ENCODE measurements around the gene STX7.

Gene STX7

GRCh38 chr6:132513831-132514545 is 1.1 kb upstream of the STX7 start:
- no peak overlapping the region for H2AK5ac ChIP-seq (ENCODE audit: low read length)
- peaks cover 4% of the 10 kb centered on the region for H3K79me2 ChIP-seq (ENCODE audit: control insufficient read depth, insufficient read depth, low read length, poor library complexity)
- no peaks in the 10 kb centered on the region for H3K27me3 ChIP-seq (ENCODE audit: insufficient read depth, low read length)
- H2BK120ac ChIP-seq (ENCODE audit: insufficient read depth, low read length, poor library complexity) = no peak overlapping the region
- no peak overlapping the region for H4K8ac ChIP-seq (ENCODE audit: low read depth, low read length)
- no peaks in the 10 kb centered on the region for H3K9me3 ChIP-seq (ENCODE audit: insufficient read depth, low read depth, low read length)
- no CpG with 5 or more reads among the region's 3 CpGs for WGBS (ENCODE audit: extremely low coverage, insufficient coverage, insufficient read length)
- no peak overlapping the region for H4K91ac ChIP-seq (ENCODE audit: low read depth, low read length)
- H3K4me1 ChIP-seq (ENCODE audit: control insufficient read depth in 1 of 2, insufficient read depth in 2 of 2, low read length in 2 of 2) = peaks cover 0 to 2% of the 10 kb centered on the region in 2 experiments
- H3K9ac ChIP-seq (ENCODE audit: low read length) = no peak overlapping the region
- no peak overlapping the region for H3K4me3 ChIP-seq (ENCODE audit: low read depth, low read length)
- H2BK5ac ChIP-seq (ENCODE audit: low read depth, low read length, poor library complexity) = no peak overlapping the region
- H2AFZ ChIP-seq (ENCODE audit: insufficient read depth, low read length, poor library complexity) = no peak overlapping the region
- no peaks in the 10 kb centered on the region for H3K36me3 ChIP-seq (ENCODE audit: control insufficient read depth in 1 of 2, insufficient read depth in 2 of 2, low read length in 2 of 2)
- DNase-seq = peak; percentile 39 to 66
- H3K79me1 ChIP-seq (ENCODE audit: low read length) = peaks cover 6% of the 10 kb centered on the region
- no peak overlapping the region for H4K12ac ChIP-seq (ENCODE audit: low read depth, low read length)
- no peak overlapping the region for H3K4me2 ChIP-seq (ENCODE audit: low read length)
- H3K14ac ChIP-seq (ENCODE audit: low read length) = no peak overlapping the region
- no peak overlapping the region for H3K23ac ChIP-seq (ENCODE audit: low read length)
- no peak overlapping the region for H3K4ac ChIP-seq (ENCODE audit: low read depth, low read length)
- no peak overlapping the region for H3K18ac ChIP-seq (ENCODE audit: low read length)
- H3K27ac ChIP-seq (ENCODE audit: low read depth, low read length) = no peak overlapping the region
- no peak overlapping the region for H2BK12ac ChIP-seq (ENCODE audit: low read length)

- H3K14ac ChIP-seq (ENCODE audit: low read length) = peak overlapping the region; percentile 82
- no peaks in the 10 kb centered on the region for H3K27me3 ChIP-seq (ENCODE audit: insufficient read depth, low read length)
- peak overlapping the region; percentile 68 for H3K27ac ChIP-seq (ENCODE audit: low read depth, low read length)
- H3K4ac ChIP-seq (ENCODE audit: low read depth, low read length) = peak overlapping the region; percentile 43
- peak overlapping the region; percentile 90 for H2AFZ ChIP-seq (ENCODE audit: insufficient read depth, low read length, poor library complexity)
- WGBS (ENCODE audit: extremely low coverage, insufficient coverage, insufficient read length) = no CpG with 5 or more reads among the region's 7 CpGs
- peak overlapping the region; percentile 96 for H3K4me2 ChIP-seq (ENCODE audit: low read length)
- H3K23ac ChIP-seq (ENCODE audit: low read length) = no peak overlapping the region
- peaks cover 2% of the 10 kb centered on the region in 2 experiments for H3K36me3 ChIP-seq (ENCODE audit: control insufficient read depth in 1 of 2, insufficient read depth in 2 of 2, low read length in 2 of 2)
- peaks cover 0 to 2% of the 10 kb centered on the region in 2 experiments for H3K4me1 ChIP-seq (ENCODE audit: control insufficient read depth in 1 of 2, insufficient read depth in 2 of 2, low read length in 2 of 2)
- H2BK12ac ChIP-seq (ENCODE audit: low read length) = no peak overlapping the region
- no peak overlapping the region for H2BK120ac ChIP-seq (ENCODE audit: insufficient read depth, low read length, poor library complexity)
- peak overlapping the region; percentile 83 for H4K8ac ChIP-seq (ENCODE audit: low read depth, low read length)
- peaks cover 4% of the 10 kb centered on the region for H3K79me2 ChIP-seq (ENCODE audit: control insufficient read depth, insufficient read depth, low read length, poor library complexity)
- peak overlapping the region; percentile 83 for H4K91ac ChIP-seq (ENCODE audit: low read depth, low read length)
- H2BK5ac ChIP-seq (ENCODE audit: low read depth, low read length, poor library complexity) = peak overlapping the region; percentile 29
- H3K18ac ChIP-seq (ENCODE audit: low read length) = peak overlapping the region; percentile 88
- no peak for DNase-seq
- no peak overlapping the region for H2AK5ac ChIP-seq (ENCODE audit: low read length)
- peaks cover 6% of the 10 kb centered on the region for H3K79me1 ChIP-seq (ENCODE audit: low read length)
- H3K9ac ChIP-seq (ENCODE audit: low read length) = peak overlapping the region; percentile 70
- H4K12ac ChIP-seq (ENCODE audit: low read depth, low read length) = peak overlapping the region; percentile 40
- no peaks in the 10 kb centered on the region for H3K9me3 ChIP-seq (ENCODE audit: insufficient read depth, low read depth, low read length)
- H3K4me3 ChIP-seq (ENCODE audit: low read depth, low read length) = peak overlapping the region; percentile 93
These were observed 626 bp downstream of the STX7 start for GRCh38 chr6:132512342-132512637.

- Histone ChIP-seq H3K9ac (ENCODE audit: low read length) (no peak overlapping the region), H3K9me3 (ENCODE audit: insufficient read depth, low read depth, low read length) (no peaks in the 10 kb centered on the region), H4K91ac (ENCODE audit: low read depth, low read length) (no peak overlapping the region), H3K4me2 (ENCODE audit: low read length) (peak overlapping the region; percentile 60), H2BK120ac (ENCODE audit: insufficient read depth, low read length, poor library complexity) (no peak overlapping the region), H2BK5ac (ENCODE audit: low read depth, low read length, poor library complexity) (no peak overlapping the region), H3K27ac (ENCODE audit: low read depth, low read length) (no peak overlapping the region), H3K27me3 (ENCODE audit: insufficient read depth, low read length) (no peaks in the 10 kb centered on the region), H2BK12ac (ENCODE audit: low read length) (no peak overlapping the region), H3K4me1 (ENCODE audit: control insufficient read depth in 1 of 2, insufficient read depth in 2 of 2, low read length in 2 of 2) (peaks cover 0 to 2% of the 10 kb centered on the region in 2 experiments), H2AFZ (ENCODE audit: insufficient read depth, low read length, poor library complexity) (no peak overlapping the region), H3K79me2 (ENCODE audit: control insufficient read depth, insufficient read depth, low read length, poor library complexity) (peaks cover 4% of the 10 kb centered on the region), H3K4me3 (ENCODE audit: low read depth, low read length) (no peak overlapping the region), H3K23ac (ENCODE audit: low read length) (no peak overlapping the region), H4K12ac (ENCODE audit: low read depth, low read length) (no peak overlapping the region), H3K4ac (ENCODE audit: low read depth, low read length) (no peak overlapping the region), H3K79me1 (ENCODE audit: low read length) (peaks cover 6% of the 10 kb centered on the region), H3K14ac (ENCODE audit: low read length) (no peak overlapping the region), H4K8ac (ENCODE audit: low read depth, low read length) (no peak overlapping the region), H3K36me3 (ENCODE audit: control insufficient read depth in 1 of 2, insufficient read depth in 2 of 2, low read length in 2 of 2) (peaks cover 2% of the 10 kb centered on the region in 2 experiments), H2AK5ac (ENCODE audit: low read length) (no peak overlapping the region), H3K18ac (ENCODE audit: low read length) (no peak overlapping the region)
- WGBS (ENCODE audit: extremely low coverage, insufficient coverage, insufficient read length) = no CpG with 5 or more reads among the region's 2 CpGs
- peak in 1 of 2 donors; percentile 24 for DNase-seq
These were observed 1.1 kb downstream of the STX7 start for GRCh38 chr6:132511831-132512220.

- no peak overlapping the region for H3K4me2 ChIP-seq (ENCODE audit: low read length)
- no peak overlapping the region for H3K18ac ChIP-seq (ENCODE audit: low read length)
- H3K79me2 ChIP-seq (ENCODE audit: control insufficient read depth, insufficient read depth, low read length, poor library complexity) = peaks cover 4% of the 10 kb centered on the region
- DNase-seq = peak in 1 of 2 donors; percentile 44
- H3K27me3 ChIP-seq (ENCODE audit: insufficient read depth, low read length) = no peaks in the 10 kb centered on the region
- peaks cover 6% of the 10 kb centered on the region for H3K79me1 ChIP-seq (ENCODE audit: low read length)
- no peak overlapping the region for H3K27ac ChIP-seq (ENCODE audit: low read depth, low read length)
- no peak overlapping the region for H4K8ac ChIP-seq (ENCODE audit: low read depth, low read length)
- H3K36me3 ChIP-seq (ENCODE audit: control insufficient read depth in 1 of 2, insufficient read depth in 2 of 2, low read length in 2 of 2) = peaks cover 2% of the 10 kb centered on the region in 2 experiments
- no peak overlapping the region for H3K9ac ChIP-seq (ENCODE audit: low read length)
- H3K4me3 ChIP-seq (ENCODE audit: low read depth, low read length) = no peak overlapping the region
- no peak overlapping the region for H3K23ac ChIP-seq (ENCODE audit: low read length)
- peak overlapping the region; percentile 18 for H4K12ac ChIP-seq (ENCODE audit: low read depth, low read length)
- no peak overlapping the region for H2BK12ac ChIP-seq (ENCODE audit: low read length)
- no CpG with 5 or more reads among the region's 4 CpGs for WGBS (ENCODE audit: extremely low coverage, insufficient coverage, insufficient read length)
- no peak overlapping the region for H2AK5ac ChIP-seq (ENCODE audit: low read length)
- H3K14ac ChIP-seq (ENCODE audit: low read length) = no peak overlapping the region
- no peaks in the 10 kb centered on the region for H3K9me3 ChIP-seq (ENCODE audit: insufficient read depth, low read depth, low read length)
- H3K4me1 ChIP-seq (ENCODE audit: control insufficient read depth in 1 of 2, insufficient read depth in 2 of 2, low read length in 2 of 2) = peaks cover 0 to 2% of the 10 kb centered on the region in 2 experiments
- H2BK5ac ChIP-seq (ENCODE audit: low read depth, low read length, poor library complexity) = no peak overlapping the region
- H3K4ac ChIP-seq (ENCODE audit: low read depth, low read length) = peak overlapping the region; percentile 58
- no peak overlapping the region for H2BK120ac ChIP-seq (ENCODE audit: insufficient read depth, low read length, poor library complexity)
- no peak overlapping the region for H4K91ac ChIP-seq (ENCODE audit: low read depth, low read length)
- H2AFZ ChIP-seq (ENCODE audit: insufficient read depth, low read length, poor library complexity) = no peak overlapping the region
These were observed 1.6 kb downstream of the STX7 start for GRCh38 chr6:132511210-132511830.

All from trophoblast cell (in vitro differentiated cells and primary cell).